Measurements from ENCODE around the gene GLP1R. TPM values are rescaled to one million over a fixed set of nuclear protein-coding genes. Genes with fewer than 3 reads are reported as not detected.

The GLP1R gene
- total and polyA plus RNA-seq, 8 donors, result 0.05 to 9.0 (median 1.9) TPM; not detected in 4

- intact Hi-C loops (cut with DNase I; ENCODE audit: low total_unique reads), result no loop called here
- Histone ChIP-seq H3K36me3 (no peaks in the 10 kb centered on the region), H3K4me3 (no peak overlapping the region), H3K27me3 (peaks cover 5 to 84% (median 11%) of the 10 kb centered on the region in 3 donors), H3K27ac (no peak overlapping the region), H3K9me3 (no peaks in the 10 kb centered on the region), H3K4me1 (no peaks in the 10 kb centered on the region)
- WGBS, 5 donors, result 61 to 70% (median 64%) methylated on average over 9 of the region's 9 CpGs
- TF ChIP-seq CTCF (IDR thresholded peaks at IDR 0.05) (no peak), POLR2A (IDR thresholded peaks at IDR 0.05) (no peak), POLR2AphosphoS5 (IDR thresholded peaks at IDR 0.05) (no peak), EP300 (IDR thresholded peaks at IDR 0.05) (no peak)
- DNase-seq, result no peak
Observed at GRCh38 chr6:39035681-39036080, 12.9 kb upstream of the GLP1R start.

DNA sequence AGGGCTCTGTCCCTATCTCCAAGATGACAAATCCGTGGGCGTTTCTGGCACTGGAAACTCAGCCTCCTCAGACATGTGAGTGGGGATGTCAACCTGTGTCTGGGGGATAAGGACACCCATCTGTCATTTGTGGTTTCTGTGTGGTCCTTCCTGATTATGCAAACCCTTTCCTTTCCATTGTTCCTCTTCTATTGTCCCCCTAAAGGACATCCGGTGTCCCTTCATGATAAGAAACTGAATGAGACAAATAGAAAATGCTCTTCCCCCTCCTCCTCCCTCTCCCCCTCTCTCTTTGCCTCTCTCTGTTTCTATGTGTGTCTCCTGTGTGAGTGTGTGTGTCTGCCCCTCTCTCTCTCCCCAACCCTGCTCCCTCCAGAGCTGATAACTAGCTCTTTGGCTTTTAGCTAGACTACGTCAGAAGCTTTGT, 11.5 kb upstream of the GLP1R start:
- H3K27ac ChIP-seq, result no peak overlapping the region
- no peak for TF ChIP-seq CTCF (IDR thresholded peaks at IDR 0.05)
- TF ChIP-seq POLR2AphosphoS5 (IDR thresholded peaks at IDR 0.05), result no peak
- TF ChIP-seq EP300 (IDR thresholded peaks at IDR 0.05), result no peak
- TF ChIP-seq POLR2A (IDR thresholded peaks at IDR 0.05), result no peak
- peaks cover 5 to 90% (median 11%) of the 10 kb centered on the region in 3 donors for H3K27me3 ChIP-seq
- intact Hi-C loops (cut with DNase I; ENCODE audit: low total_unique reads), result no loop called here
- H3K4me3 ChIP-seq, result no peak overlapping the region
- H3K4me1 ChIP-seq, result no peaks in the 10 kb centered on the region
- no peaks in the 10 kb centered on the region for H3K36me3 ChIP-seq
- no peaks in the 10 kb centered on the region for H3K9me3 ChIP-seq
- no peak for DNase-seq
- WGBS, 5 donors, result 48 to 59% (median 55%) methylated on average over 4 of the region's 4 CpGs

DNA sequence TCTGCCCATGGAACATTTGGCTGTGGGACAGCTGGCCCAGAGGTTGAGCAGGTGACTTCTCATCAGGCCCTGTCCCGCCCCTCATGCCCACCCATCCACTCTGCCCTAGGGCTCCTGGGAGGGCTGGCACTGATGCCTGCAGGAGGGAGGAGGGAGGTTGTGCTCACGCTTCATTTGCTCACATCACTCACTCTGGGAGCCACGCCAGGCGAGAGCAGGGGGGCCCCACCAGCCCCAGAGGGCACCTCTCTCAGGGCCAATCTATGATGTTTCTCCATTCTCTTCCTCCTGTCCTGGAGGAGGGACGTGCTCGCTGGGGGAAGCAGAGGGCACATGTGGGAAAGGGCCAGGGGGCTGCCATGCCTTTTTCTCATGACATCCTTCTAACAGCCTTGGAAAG, 10.9 kb upstream of the GLP1R start:
- WGBS, 5 donors, result 64 to 78% (median 72%) methylated on average over 5 to 6 of the region's 6 CpGs
- Histone ChIP-seq H3K36me3 (no peaks in the 10 kb centered on the region), H3K4me3 (no peak overlapping the region), H3K27me3 (peaks cover 5 to 93% (median 11%) of the 10 kb centered on the region in 3 donors), H3K27ac (no peak overlapping the region), H3K9me3 (no peaks in the 10 kb centered on the region), H3K4me1 (no peaks in the 10 kb centered on the region)
- TF ChIP-seq CTCF (IDR thresholded peaks at IDR 0.05) (no peak), POLR2A (IDR thresholded peaks at IDR 0.05) (no peak), POLR2AphosphoS5 (IDR thresholded peaks at IDR 0.05) (no peak), EP300 (IDR thresholded peaks at IDR 0.05) (no peak)
- intact Hi-C loops (cut with DNase I; ENCODE audit: low total_unique reads), result no loop called here
- no peak for DNase-seq

DNA sequence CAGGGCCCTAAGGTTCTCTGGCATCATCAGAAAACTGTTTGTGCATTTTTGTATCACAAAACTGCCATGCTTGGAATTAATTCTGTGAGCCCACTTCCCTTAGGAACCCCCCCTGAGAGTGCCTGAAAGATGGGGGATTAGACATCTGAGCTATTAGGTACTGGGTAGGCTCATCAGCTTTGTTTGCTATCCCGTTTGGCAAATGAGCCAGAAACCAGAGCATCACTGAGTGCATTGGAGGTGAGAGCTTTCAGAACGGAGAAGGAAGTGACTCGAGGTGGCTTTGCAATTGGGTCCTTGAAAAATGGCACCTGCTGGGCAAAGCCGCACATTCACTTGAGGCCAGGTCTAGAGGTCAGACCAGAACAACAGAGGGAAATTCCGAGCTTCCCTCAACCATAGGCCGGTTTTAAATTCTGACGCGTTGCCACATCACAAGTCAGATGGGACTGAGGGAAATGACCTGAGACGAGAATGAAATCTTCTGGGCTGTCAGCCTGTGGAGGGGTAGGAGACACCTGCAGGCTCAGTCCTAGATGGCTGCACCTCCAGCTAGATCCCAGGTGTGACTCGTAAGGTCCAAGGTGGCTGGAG, 8.4 kb upstream of the GLP1R start:
- TF ChIP-seq CTCF (IDR thresholded peaks at IDR 0.05), result no peak
- no peak for TF ChIP-seq POLR2A (IDR thresholded peaks at IDR 0.05)
- TF ChIP-seq EP300 (IDR thresholded peaks at IDR 0.05), result no peak
- TF ChIP-seq POLR2AphosphoS5 (IDR thresholded peaks at IDR 0.05), result no peak

More for the DNA sequence above, 8.4 kb upstream of the GLP1R start:
- H3K9me3 ChIP-seq, result no peaks in the 10 kb centered on the region
- no peaks in the 10 kb centered on the region for H3K36me3 ChIP-seq
- peaks cover 0 to 85% (median 7%) of the 10 kb centered on the region in 3 donors for H3K27me3 ChIP-seq
- H3K27ac ChIP-seq, result no peak overlapping the region
- intact Hi-C loops (cut with DNase I; ENCODE audit: low total_unique reads), result no loop called here
- H3K4me3 ChIP-seq, result no peak overlapping the region
- no peak for DNase-seq
- no peaks in the 10 kb centered on the region for H3K4me1 ChIP-seq
- WGBS, 5 donors, result 76 to 90% (median 85%) methylated on average over 10 of the region's 10 CpGs

All from stomach (tissue), 9 donors.